NK-92 (cell line): ENCODE results near the gene CNOT2.

Experiments
- DNase-seq: peaks from one replicate; lab custom pipeline; 2025; ENCODE audit not compliant: unreplicated experiment; lab: John Stamatoyannopoulos, UW

The CNOT2 gene

GRCh38 chr12:70242695-70243509, at the start of gene CNOT2:
Gene CNOT2 (plus strand): TSS chr12:70243433. CDS start chr12:70278227, 34,794 bp downstream.
- peak; percentile 38 for DNase-seq

GRCh38 chr12:70194076-70194475, 49.2 kb upstream of the CNOT2 start:
- DNase-seq = no peak

GRCh38 chr12:70196811-70197281, 46.4 kb upstream of the CNOT2 start:
- DNase-seq = no peak

- no peak for DNase-seq
Observed at GRCh38 chr12:70197345-70197744, 45.9 kb upstream of the CNOT2 start.

- DNase-seq = no peak
Observed at GRCh38 chr12:70213707-70214106, 29.5 kb upstream of the CNOT2 start.

- DNase-seq = no peak
Observed at GRCh38 chr12:70214972-70215617, 28.1 kb upstream of the CNOT2 start.

GRCh38 chr12:70217416-70217815, 25.8 kb upstream of the CNOT2 start:
- no peak for DNase-seq

- DNase-seq = no peak
Observed at GRCh38 chr12:70221626-70222025, 21.6 kb upstream of the CNOT2 start.

GRCh38 chr12:70227911-70228310, 15.3 kb upstream of the CNOT2 start:
- DNase-seq = no peak

- DNase-seq = no peak
Observed at GRCh38 chr12:70230934-70231606, 12.2 kb upstream of the CNOT2 start.

GRCh38 chr12:70236990-70237389, 6.2 kb upstream of the CNOT2 start:
- no peak for DNase-seq

GRCh38 chr12:70240673-70241072, 2.6 kb upstream of the CNOT2 start:
- DNase-seq = no peak

- DNase-seq = no peak
Observed at GRCh38 chr12:70241845-70242244, 1.4 kb upstream of the CNOT2 start.

GRCh38 chr12:70243510-70244371, 508 bp downstream of the CNOT2 start:
- peak; percentile 4 for DNase-seq

- DNase-seq = no peak
Observed at GRCh38 chr12:70244409-70244808, 1.2 kb downstream of the CNOT2 start.

GRCh38 chr12:70245458-70245857, 2.2 kb downstream of the CNOT2 start:
- DNase-seq = no peak

GRCh38 chr12:70246580-70246979, 3.3 kb downstream of the CNOT2 start:
- no peak for DNase-seq

GRCh38 chr12:70247653-70248199, 4.5 kb downstream of the CNOT2 start:
- no peak for DNase-seq

- DNase-seq = no peak
Observed at GRCh38 chr12:70248876-70249275, 5.6 kb downstream of the CNOT2 start.

- DNase-seq = no peak
Observed at GRCh38 chr12:70249903-70250302, 6.7 kb downstream of the CNOT2 start.

GRCh38 chr12:70251226-70251625, 8.0 kb downstream of the CNOT2 start:
- no peak for DNase-seq
